H9 (cell line): ENCODE measurements around the gene ADCY5. TPM values are rescaled to one million over a fixed set of nuclear protein-coding genes. Genes with fewer than 3 reads are reported as not detected.
A peak's percentile ranks its signal among the peaks of the same experiment; 100 is the strongest.

Source experiments
- DNase-seq: peaks from one replicate; pipeline ENCODE4 v3.0.0-alpha.2; 2017
- H2AFZ ChIP-seq: one replicate; pipeline ENCODE4 v1.6.1; 2013; ENCODE audit warnings: mild to moderate bottlenecking, low read length, control low read depth, moderate library complexity
- H2AK5ac ChIP-seq: 2 replicates; pipeline ENCODE4 v1.6.1; 2013; ENCODE audit warnings: low read length, control low read depth, mixed read lengths; ENCODE audit not compliant: insufficient read length
- H2BK120ac ChIP-seq: one replicate; pipeline ENCODE4 v1.6.1; 2013; ENCODE audit warnings: low read depth, mild to moderate bottlenecking, low read length, control low read depth, inconsistent platforms; ENCODE audit not compliant: poor library complexity, severe bottlenecking
- H2BK12ac ChIP-seq: 2 replicates; pipeline ENCODE4 v1.6.1; 2013; ENCODE audit warnings: low read length, control low read depth, mixed read lengths, low read depth; ENCODE audit not compliant: insufficient read length
- H2BK15ac ChIP-seq: 2 replicates; pipeline ENCODE4 v1.6.1; 2013; ENCODE audit warnings: low read depth, low read length, control low read depth
- H2BK20ac ChIP-seq: one replicate; pipeline ENCODE4 v1.6.1; 2013; ENCODE audit warnings: low read depth, mild to moderate bottlenecking, low read length, control low read depth, inconsistent platforms; ENCODE audit not compliant: poor library complexity, severe bottlenecking
- H2BK5ac ChIP-seq: 2 replicates; pipeline ENCODE4 v1.6.1; 2013; ENCODE audit warnings: low read length, control low read depth, mixed read lengths; ENCODE audit not compliant: insufficient read length
- H3K14ac ChIP-seq: 2 replicates; pipeline ENCODE4 v1.6.1; 2013; ENCODE audit warnings: low read length, control low read depth; ENCODE audit not compliant: insufficient read depth
- H3K18ac ChIP-seq: 2 replicates; pipeline ENCODE4 v1.6.1; 2013; ENCODE audit warnings: low read depth, mild to moderate bottlenecking, mixed read lengths, low read length, control low read depth; ENCODE audit not compliant: insufficient read length
- H3K23ac ChIP-seq: 2 replicates; pipeline ENCODE4 v1.6.1; 2013; ENCODE audit warnings: low read length, control low read depth, mixed read lengths, low read depth; ENCODE audit not compliant: insufficient read length
- H3K23me2 ChIP-seq: 2 replicates; pipeline ENCODE4 v1.6.1; 2013; ENCODE audit warnings: low read depth, mild to moderate bottlenecking, mixed read lengths, low read length, control low read depth; ENCODE audit not compliant: insufficient read length, poor library complexity, severe bottlenecking
- H3K27ac ChIP-seq: 2 replicates; pipeline ENCODE4 v1.5.1; 2013; ENCODE audit warnings: low read length, control low read depth, mixed read lengths, low read depth; ENCODE audit not compliant: insufficient read length
- H3K27me3 ChIP-seq: 2 replicates; pipeline ENCODE4 v1.6.1; 2013; ENCODE audit warnings: low read length, control low read depth, inconsistent platforms; ENCODE audit not compliant: insufficient read depth
- H3K4ac ChIP-seq: 2 replicates; pipeline ENCODE4 v1.6.1; 2013; ENCODE audit warnings: low read depth, mild to moderate bottlenecking, control low read depth, inconsistent platforms, low read length, moderate library complexity
- H3K4me1 ChIP-seq: 2 replicates; pipeline ENCODE4 v1.6.1; 2013; ENCODE audit warnings: low read length, control low read depth, inconsistent platforms; ENCODE audit not compliant: insufficient read depth
- H3K4me2 ChIP-seq: 2 replicates; pipeline ENCODE4 v1.6.1; 2013; ENCODE audit warnings: low read length, control low read depth, mixed read lengths; ENCODE audit not compliant: insufficient read length, insufficient read depth
- H3K56ac ChIP-seq: 2 replicates; pipeline ENCODE4 v1.6.1; 2013; ENCODE audit warnings: low read depth, mild to moderate bottlenecking, mixed read lengths, low read length, control low read depth; ENCODE audit not compliant: insufficient read length
- H3K79me1 ChIP-seq: 2 replicates; pipeline ENCODE4 v1.6.1; 2013; ENCODE audit warnings: low read depth, mild to moderate bottlenecking, moderate library complexity, low read length, control low read depth, inconsistent platforms; ENCODE audit not compliant: insufficient read depth, poor library complexity, severe bottlenecking
- H3K79me2 ChIP-seq: 2 replicates; pipeline ENCODE4 v1.6.1; 2013; ENCODE audit warnings: low read length, control low read depth, inconsistent platforms; ENCODE audit not compliant: insufficient read depth
- H3K9ac ChIP-seq: 2 replicates; pipeline ENCODE4 v1.6.1; 2013; ENCODE audit warnings: low read length, control low read depth, mixed read lengths; ENCODE audit not compliant: insufficient read length; ENCODE audit errors: extremely low read depth
- H3K9me3 ChIP-seq: one replicate; pipeline ENCODE4 v1.6.1; 2013; ENCODE audit warnings: low read depth, low read length, inconsistent platforms; ENCODE audit not compliant: control insufficient read depth
- H3T11ph ChIP-seq: one replicate; pipeline ENCODE4 v1.6.1; 2013; ENCODE audit warnings: mild to moderate bottlenecking, low read length, control low read depth, inconsistent platforms
- H4K20me1 ChIP-seq: one replicate; pipeline ENCODE4 v1.6.1; 2013; ENCODE audit not compliant: control insufficient read depth, insufficient read length, insufficient read depth
- H4K5ac ChIP-seq: 2 replicates; pipeline ENCODE4 v1.6.1; 2013; ENCODE audit warnings: low read depth, mild to moderate bottlenecking, mixed read lengths, low read length, control low read depth; ENCODE audit not compliant: insufficient read length
- H4K8ac ChIP-seq: replicated peaks from 2 replicates; pipeline ENCODE4 v1.6.1; 2013; ENCODE audit warnings: low read length, control low read depth, mixed read lengths, low read depth; ENCODE audit not compliant: insufficient read length
- H4K91ac ChIP-seq: 2 replicates; pipeline ENCODE4 v1.6.1; 2013; ENCODE audit warnings: low read depth, mild to moderate bottlenecking, moderate library complexity, mixed read lengths, low read length, control low read depth; ENCODE audit not compliant: insufficient read length
- H3K27ac Mint-ChIP-seq, 3 experiments: 2 replicates in 2 of 3; 3 replicates in 1 of 3; pipeline ENCODE4 v1.8.0; 2020 to 2021; ENCODE audit warnings: mixed read lengths in 3 of 3, mild to moderate bottlenecking in 1 of 3, moderate library complexity in 1 of 3
- H3K27me3 Mint-ChIP-seq: 2 replicates; pipeline ENCODE4 v1.8.0; 2021; ENCODE audit warnings: low read depth, mild to moderate bottlenecking, moderate library complexity, mixed read lengths
- H3K36me3 Mint-ChIP-seq, 3 experiments: 2 replicates in 2 of 3; 3 replicates in 1 of 3; pipeline ENCODE4 v1.8.0; 2020 to 2021; ENCODE audit warnings: low read depth in 3 of 3, mixed read lengths in 3 of 3; ENCODE audit not compliant: insufficient read depth in 1 of 3
- H3K4me1 Mint-ChIP-seq, 2 experiments: 2 replicates each; pipeline ENCODE4 v1.8.0; 2020; ENCODE audit warnings: mixed read lengths in 2 of 2
- H3K4me3 Mint-ChIP-seq, 2 experiments: 2 replicates in 1 of 2; 3 replicates in 1 of 2; pipeline ENCODE4 v1.8.0; 2020 to 2021; ENCODE audit warnings: mild to moderate bottlenecking in 2 of 2, mixed read lengths in 2 of 2, moderate library complexity in 1 of 2
- H3K9me3 Mint-ChIP-seq, 2 experiments: 2 replicates in 1 of 2; 3 replicates in 1 of 2; pipeline ENCODE4 v1.8.0; 2020; ENCODE audit warnings: mild to moderate bottlenecking in 2 of 2, mixed read lengths in 2 of 2, moderate library complexity in 1 of 2
- CTCF ChIP-seq: fragments of 200-600 bp; sonication (generic); conservative IDR thresholded peaks from 3 replicates; pipeline ENCODE4 v1.8.0; 2021; ENCODE audit warnings: antibody characterized with exemption, mild to moderate bottlenecking
- WGBS: extraction: QIAGEN DNeasy Blood & Tissue Kit; methylation state at CpG from one replicate; pipeline ENCODE4 v1.1.7; 2013; ENCODE audit warnings: missing lambda C conversion rate, low lambda C conversion rate, mixed read lengths; ENCODE audit not compliant: insufficient read length; ENCODE audit errors: extremely low coverage; 5-methylcytosine and 5-hydroxymethylcytosine counted together
- total RNA-seq: library from RNA; stranded (reverse); gene quantifications from 2 replicates; pipeline ENCODE4 v1.2.1, GENCODE V29; 2021

Gene ADCY5
- total RNA-seq, 1 experiment from 2014 or later = 5.0 TPM

GRCh38 chr3:123446610-123447109 is 2.2 kb downstream of the ADCY5 start:
- Histone ChIP-seq H2BK15ac (no peak overlapping the region), H3K14ac (no peak overlapping the region), H3T11ph (no peak overlapping the region), H2BK20ac (no peak overlapping the region), H3K4me1 (no peaks in the 10 kb centered on the region), H3K23me2 (peaks cover 9% of the 10 kb centered on the region), H3K56ac (no peak overlapping the region), H4K8ac (no peak overlapping the region), H2AK5ac (no peak overlapping the region), H3K27ac (no peak overlapping the region), H2BK5ac (no peak overlapping the region), H3K9ac (no peak overlapping the region), H3K79me1 (no peaks in the 10 kb centered on the region), H3K4me2 (no peak overlapping the region), H3K9me3 (no peaks in the 10 kb centered on the region), H4K20me1 (no peaks in the 10 kb centered on the region), H3K23ac (no peak overlapping the region), H3K27me3 (peaks cover 9% of the 10 kb centered on the region; the same call in 1 of the 2 replicates), H3K79me2 (no peaks in the 10 kb centered on the region), H2BK120ac (no peak overlapping the region), H4K5ac (no peak overlapping the region), H3K4ac (no peak overlapping the region), H2BK12ac (no peak overlapping the region), H2AFZ (no peak overlapping the region), H3K18ac (no peak overlapping the region), H4K91ac (no peak overlapping the region)
- peaks cover 11 to 20% of the 10 kb centered on the region in 2 experiments for H3K4me1 Mint-ChIP-seq
- H3K9me3 Mint-ChIP-seq = 0 out of 5 replicates have a peak, but pooled peaks cover 0 to 2% of the 10 kb centered on the region in 2 experiments
- TF ChIP-seq CTCF = no peak
- peaks cover 68% of the 10 kb centered on the region for H3K27me3 Mint-ChIP-seq
- H3K4me3 Mint-ChIP-seq = peak overlapping the region in 1 of 2 experiments; percentile 62; a peak in 2 of 5 replicates
- H3K27ac Mint-ChIP-seq = no peak overlapping the region
- DNase-seq = no peak
- no CpG with 5 or more reads among the region's 6 CpGs for WGBS
- H3K36me3 Mint-ChIP-seq = no peaks in the 10 kb centered on the region; a peak in 1 of 7 replicates
